IMR-90 (cell line): ENCODE results near the gene NXPE1.
A peak's percentile ranks its signal among the peaks of the same experiment; 100 is the strongest.

ENCODE experiments used
- CEBPB ChIP-seq: IDR thresholded peaks from 2 replicates; pipeline ENCODE4 v1.6.1; 2012; ENCODE audit warnings: low read depth, low read length, improper control_type of control experiment
- CTCF ChIP-seq: conservative IDR thresholded peaks from 2 replicates; pipeline ENCODE4 v1.5.1; 2012; ENCODE audit warnings: mild to moderate bottlenecking, low read depth, low read length, improper control_type of control experiment
- FOS ChIP-seq: fragments of 150-350 bp; IDR thresholded peaks from 2 replicates; pipeline ENCODE4 v1.6.1; 2016; ENCODE audit warnings: low read depth, low read length
- MXI1 ChIP-seq: IDR thresholded peaks from 2 replicates; pipeline ENCODE4 v1.6.1; 2012; ENCODE audit warnings: low read depth, mild to moderate bottlenecking, low read length, moderate library complexity, borderline replicate concordance

GRCh38 chr11:114478768-114479167, 80.9 kb downstream of the NXPE1 start:
- TF ChIP-seq CTCF (no peak), MXI1 (no peak), CEBPB (peak; percentile 48; the same call in 1 of the 2 replicates), FOS (no peak)
